ENCODE measurements around the gene FMNL1.

The FMNL1 gene

DNA sequence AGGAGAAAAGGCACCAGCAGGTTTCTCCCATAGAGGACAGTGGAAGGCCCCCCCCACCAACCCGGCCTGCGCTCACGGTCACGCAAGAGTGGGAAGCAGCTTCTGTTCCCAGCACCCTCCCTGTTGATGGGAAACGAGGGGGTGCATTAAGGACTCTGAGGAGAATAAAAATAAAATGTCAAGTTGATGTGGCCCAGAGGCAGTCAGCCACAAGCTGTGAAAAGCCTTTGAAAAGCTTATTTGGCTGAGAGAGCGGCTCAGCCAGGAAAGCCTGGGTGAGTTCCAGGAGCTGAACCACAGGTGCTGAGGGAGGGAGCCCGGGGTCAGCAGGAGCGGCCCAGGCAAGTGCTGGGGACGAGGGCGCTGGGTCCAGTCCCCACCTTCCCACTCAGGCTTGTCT lies 67.1 kb downstream of the FMNL1 start:
- TF ChIP-seq, protein P1, sequence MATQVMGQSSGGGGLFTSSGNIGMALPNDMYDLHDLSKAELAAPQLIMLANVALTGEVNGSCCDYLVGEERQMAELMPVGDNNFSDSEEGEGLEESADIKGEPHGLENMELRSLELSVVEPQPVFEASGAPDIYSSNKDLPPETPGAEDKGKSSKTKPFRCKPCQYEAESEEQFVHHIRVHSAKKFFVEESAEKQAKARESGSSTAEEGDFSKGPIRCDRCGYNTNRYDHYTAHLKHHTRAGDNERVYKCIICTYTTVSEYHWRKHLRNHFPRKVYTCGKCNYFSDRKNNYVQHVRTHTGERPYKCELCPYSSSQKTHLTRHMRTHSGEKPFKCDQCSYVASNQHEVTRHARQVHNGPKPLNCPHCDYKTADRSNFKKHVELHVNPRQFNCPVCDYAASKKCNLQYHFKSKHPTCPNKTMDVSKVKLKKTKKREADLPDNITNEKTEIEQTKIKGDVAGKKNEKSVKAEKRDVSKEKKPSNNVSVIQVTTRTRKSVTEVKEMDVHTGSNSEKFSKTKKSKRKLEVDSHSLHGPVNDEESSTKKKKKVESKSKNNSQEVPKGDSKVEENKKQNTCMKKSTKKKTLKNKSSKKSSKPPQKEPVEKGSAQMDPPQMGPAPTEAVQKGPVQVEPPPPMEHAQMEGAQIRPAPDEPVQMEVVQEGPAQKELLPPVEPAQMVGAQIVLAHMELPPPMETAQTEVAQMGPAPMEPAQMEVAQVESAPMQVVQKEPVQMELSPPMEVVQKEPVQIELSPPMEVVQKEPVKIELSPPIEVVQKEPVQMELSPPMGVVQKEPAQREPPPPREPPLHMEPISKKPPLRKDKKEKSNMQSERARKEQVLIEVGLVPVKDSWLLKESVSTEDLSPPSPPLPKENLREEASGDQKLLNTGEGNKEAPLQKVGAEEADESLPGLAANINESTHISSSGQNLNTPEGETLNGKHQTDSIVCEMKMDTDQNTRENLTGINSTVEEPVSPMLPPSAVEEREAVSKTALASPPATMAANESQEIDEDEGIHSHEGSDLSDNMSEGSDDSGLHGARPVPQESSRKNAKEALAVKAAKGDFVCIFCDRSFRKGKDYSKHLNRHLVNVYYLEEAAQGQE (IDR thresholded peaks at IDR 0.05; ENCODE audit: insufficient replicate concordance, low read depth), result no peak
- no peak for TF ChIP-seq SPI1 (IDR thresholded peaks at IDR 0.05; ENCODE audit: borderline replicate concordance, low read depth)
- no peak for TF ChIP-seq POLR2AphosphoS5 (IDR thresholded peaks at IDR 0.05; ENCODE audit: low read depth)
- TF ChIP-seq GABPA (IDR thresholded peaks at IDR 0.05; ENCODE audit: low read depth), result no peak
- TF ChIP-seq CTCF (IDR thresholded peaks at IDR 0.05; ENCODE audit: insufficient read depth, low read length), result no peak
- no peak for DNase-seq (ENCODE audit: low read depth in 1 of 2, low spot score in 1 of 2)
- H3K27ac ChIP-seq (replicated peaks), result no peak overlapping the region
- H3K27me3 ChIP-seq (ENCODE audit: insufficient read depth, poor library complexity, severe bottlenecking), result no peaks in the 10 kb centered on the region
- no peak overlapping the region for H3K4me3 ChIP-seq (replicated peaks; ENCODE audit: insufficient read depth, low read length)

DNA sequence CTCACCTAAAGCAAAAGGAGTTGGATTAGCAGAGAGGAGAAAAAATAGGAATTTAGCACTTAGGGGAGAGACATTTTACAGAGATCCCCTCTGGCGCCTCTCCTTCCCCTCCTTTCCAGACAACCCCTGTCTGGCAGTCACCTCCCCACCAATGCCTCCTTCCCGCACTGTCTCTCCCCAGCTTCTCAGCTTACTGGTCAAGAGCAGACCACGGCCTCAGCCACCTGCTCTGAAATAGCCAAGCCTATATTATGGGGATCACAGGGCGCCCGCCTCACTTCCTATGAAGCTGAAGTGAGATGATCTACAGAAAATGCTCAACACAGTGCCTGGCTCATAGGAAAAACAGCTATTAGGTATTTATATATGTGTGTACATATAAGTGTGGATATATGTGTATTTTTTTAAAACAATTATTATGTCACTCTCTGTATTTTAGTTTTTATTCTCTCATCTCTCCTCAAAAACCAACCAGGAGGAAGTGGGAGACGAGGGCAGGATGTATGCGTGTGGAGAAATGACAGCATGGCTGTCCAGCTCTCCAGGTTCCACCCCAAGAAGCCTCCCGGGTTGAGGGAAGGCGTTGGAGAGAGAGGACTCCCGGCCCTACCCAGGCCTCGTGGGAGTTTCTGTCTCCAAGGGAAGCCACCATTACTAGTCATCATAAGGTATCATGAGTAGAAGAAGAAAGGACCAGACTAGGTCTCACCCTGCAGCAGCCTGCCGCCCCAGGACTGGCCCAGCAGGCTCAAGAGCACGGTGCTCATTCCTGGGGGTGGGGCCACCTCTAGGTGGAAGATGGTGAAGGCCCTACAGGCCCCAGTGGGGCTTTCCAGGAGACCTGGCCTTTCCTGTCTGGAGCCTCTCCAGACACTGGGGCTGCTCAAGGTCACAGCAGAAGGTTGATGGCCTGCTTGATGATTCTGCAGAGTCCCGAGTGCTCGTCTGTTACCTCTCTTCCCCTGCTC lies 67.9 kb downstream of the FMNL1 start:
- H3K27me3 ChIP-seq (ENCODE audit: insufficient read depth, poor library complexity, severe bottlenecking), result no peaks in the 10 kb centered on the region
- TF ChIP-seq POLR2AphosphoS5 (IDR thresholded peaks at IDR 0.05; ENCODE audit: low read depth), result no peak
- no peak for TF ChIP-seq SPI1 (IDR thresholded peaks at IDR 0.05; ENCODE audit: borderline replicate concordance, low read depth)
- TF ChIP-seq GABPA (IDR thresholded peaks at IDR 0.05; ENCODE audit: low read depth), result no peak
- TF ChIP-seq, protein P1 (IDR thresholded peaks at IDR 0.05; ENCODE audit: insufficient replicate concordance, low read depth), result no peak
- TF ChIP-seq CTCF (IDR thresholded peaks at IDR 0.05; ENCODE audit: insufficient read depth, low read length), result no peak
- DNase-seq (ENCODE audit: low read depth in 1 of 2, low spot score in 1 of 2), result no peak
- H3K27ac ChIP-seq (replicated peaks), result no peak overlapping the region
- no peak overlapping the region for H3K4me3 ChIP-seq (replicated peaks; ENCODE audit: insufficient read depth, low read length)

- no peak for TF ChIP-seq GABPA (IDR thresholded peaks at IDR 0.05; ENCODE audit: low read depth)
- TF ChIP-seq CTCF (IDR thresholded peaks at IDR 0.05; ENCODE audit: insufficient read depth, low read length), result no peak
- TF ChIP-seq, protein P1 (IDR thresholded peaks at IDR 0.05; ENCODE audit: insufficient replicate concordance, low read depth), result no peak
- TF ChIP-seq POLR2AphosphoS5 (IDR thresholded peaks at IDR 0.05; ENCODE audit: low read depth), result no peak
- TF ChIP-seq SPI1 (IDR thresholded peaks at IDR 0.05; ENCODE audit: borderline replicate concordance, low read depth), result no peak
- Histone ChIP-seq H3K27me3 (ENCODE audit: insufficient read depth, poor library complexity, severe bottlenecking) (no peaks in the 10 kb centered on the region), H3K27ac (replicated peaks) (no peak overlapping the region), H3K4me3 (replicated peaks; ENCODE audit: insufficient read depth, low read length) (no peak overlapping the region)
- DNase-seq (ENCODE audit: low read depth in 1 of 2, low spot score in 1 of 2), result no peak
Measured at GRCh38 chr17:45290269-45290765, 68.6 kb downstream of the FMNL1 start.

Measured in HL-60 (cell line).